Activated CD8-positive, alpha-beta memory T cell treated with anti-CD3 and anti-CD28 coated beads, Interleukin-2, amount 10 ng/mL, durations not matched to agents 7 days and 5 days (primary cell): Measurements from ENCODE around the gene CARS2. TPM values are rescaled to one million over a fixed set of nuclear protein-coding genes. Genes with fewer than 3 reads are reported as not detected.
"Not testable (repeated sequence)": the region's sequence is repeated elsewhere in the genome, so short reads cannot be mapped to it uniquely, and the experiment has no call there.

Experiments
- ATAC-seq: fragments of 150-1000 bp; cut with Tn5 transposase; one replicate; pipeline ENCODE4 v1.10.0; 2021; ENCODE audit warnings: moderate library complexity
- CTCF ChIA-PET: fragments of 350-600 bp; sonication (Branson Sonifier 250); formaldehyde crosslinking; loops from one replicate; lab custom pipeline; 2021; ENCODE audit warnings: antibody characterized with exemption; lab: Charles Lee
- DNase-seq: peaks from one replicate; pipeline ENCODE4 v3.0.0-alpha.2; 2020
- H3K27ac Mint-ChIP-seq: one replicate; pipeline ENCODE4 v1.8.0; 2021; ENCODE audit warnings: mild to moderate bottlenecking, mixed read lengths
- H3K27me3 Mint-ChIP-seq: one replicate; pipeline ENCODE4 v1.8.0; 2021; ENCODE audit warnings: mixed read lengths
- H3K36me3 Mint-ChIP-seq: one replicate; pipeline ENCODE4 v1.8.0; 2021; ENCODE audit warnings: mild to moderate bottlenecking, mixed read lengths
- H3K4me1 Mint-ChIP-seq: one replicate; pipeline ENCODE4 v1.8.0; 2021; ENCODE audit warnings: mixed read lengths
- H3K4me3 Mint-ChIP-seq: one replicate; pipeline ENCODE4 v1.8.0; 2021; ENCODE audit warnings: mild to moderate bottlenecking, moderate library complexity, mixed read lengths
- H3K9me3 Mint-ChIP-seq: one replicate; pipeline ENCODE4 v1.8.0; 2022; ENCODE audit warnings: low read depth, mixed read lengths
- total RNA-seq, 2 experiments: library from RNA; stranded (reverse); gene quantifications; one replicate each; pipeline ENCODE4 v1.2.3, GENCODE V29; 2021

CARS2 gene
- total RNA-seq, 2 experiments from 2014 or later = 72.0 to 75.9 TPM

DNA sequence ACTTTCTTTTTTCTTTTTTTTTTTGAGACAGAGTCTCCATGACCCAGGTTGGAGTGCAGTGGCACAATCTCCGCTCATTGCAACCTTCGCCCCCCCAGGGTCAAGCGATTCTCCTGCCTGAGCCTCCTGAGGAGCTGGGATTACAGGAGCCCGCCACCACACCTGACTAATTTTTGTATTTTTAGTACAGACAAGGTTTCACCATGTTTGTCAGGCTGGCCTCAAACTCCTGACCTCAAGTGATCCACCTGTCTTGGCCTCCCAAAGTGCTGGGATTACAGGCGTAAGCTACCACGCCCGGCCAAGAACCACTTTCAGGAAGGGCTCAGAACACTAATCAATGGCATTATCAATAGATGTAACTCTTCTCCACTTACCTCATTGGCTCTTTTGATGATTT lies 4.9 kb downstream of the CARS2 start:
- H3K27ac Mint-ChIP-seq, H3K9me3 Mint-ChIP-seq, CTCF ChIA-PET, H3K4me3 Mint-ChIP-seq, DNase-seq, H3K27me3 Mint-ChIP-seq, ATAC-seq: not testable (repeated sequence)
- peaks cover 61% of the 10 kb centered on the region for H3K4me1 Mint-ChIP-seq
- peaks cover 39% of the 10 kb centered on the region for H3K36me3 Mint-ChIP-seq

DNA sequence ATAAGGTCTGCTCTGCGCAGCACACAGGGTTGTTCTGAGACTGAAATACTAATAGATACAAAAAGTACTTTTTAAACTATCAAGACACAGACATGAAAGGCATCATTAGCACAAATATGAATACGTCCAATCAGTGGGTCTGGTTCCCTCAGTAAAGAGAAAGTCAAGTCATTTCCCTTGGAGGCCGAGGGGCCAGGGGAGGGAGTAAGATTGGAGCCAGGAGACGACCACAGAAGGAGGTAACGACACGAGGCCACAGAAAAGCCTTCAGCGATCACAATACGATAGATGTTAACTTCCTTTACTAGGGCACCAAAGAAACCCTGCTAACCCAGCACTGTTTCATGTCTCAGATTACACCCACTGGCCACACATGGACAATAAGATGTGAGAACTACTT lies 5.3 kb downstream of the CARS2 start:
- no peak overlapping the region for H3K4me3 Mint-ChIP-seq
- peaks cover 40% of the 10 kb centered on the region for H3K36me3 Mint-ChIP-seq
- H3K27ac Mint-ChIP-seq = no peak overlapping the region
- H3K27me3 Mint-ChIP-seq = no peaks in the 10 kb centered on the region
- DNase-seq (no peak), ATAC-seq (no peak)
- CTCF ChIA-PET = no interaction called here
- peaks cover 61% of the 10 kb centered on the region for H3K4me1 Mint-ChIP-seq
- no peaks in the 10 kb centered on the region for H3K9me3 Mint-ChIP-seq

DNA sequence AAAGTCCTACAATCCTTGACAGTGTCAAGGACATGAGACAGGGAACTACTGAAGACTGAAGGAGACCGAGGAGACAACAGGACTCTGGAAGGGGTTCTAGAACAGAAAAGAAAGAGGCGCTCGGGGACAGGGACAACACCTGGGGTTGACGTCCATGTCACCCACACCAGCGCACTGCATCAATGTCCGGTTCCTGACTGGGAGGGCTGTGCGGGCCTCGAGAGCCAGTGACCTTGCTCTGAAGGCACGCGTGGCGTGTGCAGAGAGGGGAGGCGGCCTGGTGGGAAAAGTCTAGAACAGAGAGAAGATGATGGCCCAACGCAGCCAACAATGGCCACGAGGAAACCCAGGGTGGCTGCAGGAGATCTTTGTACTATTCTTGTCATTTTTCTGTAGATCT lies 5.7 kb downstream of the CARS2 start:
- no peak overlapping the region for H3K4me3 Mint-ChIP-seq
- DNase-seq (no peak), ATAC-seq (no peak)
- H3K9me3 Mint-ChIP-seq = no peaks in the 10 kb centered on the region
- peaks cover 42% of the 10 kb centered on the region for H3K36me3 Mint-ChIP-seq
- H3K27me3 Mint-ChIP-seq = no peaks in the 10 kb centered on the region
- CTCF ChIA-PET = no interaction called here
- peaks cover 59% of the 10 kb centered on the region for H3K4me1 Mint-ChIP-seq
- H3K27ac Mint-ChIP-seq = no peak overlapping the region

DNA sequence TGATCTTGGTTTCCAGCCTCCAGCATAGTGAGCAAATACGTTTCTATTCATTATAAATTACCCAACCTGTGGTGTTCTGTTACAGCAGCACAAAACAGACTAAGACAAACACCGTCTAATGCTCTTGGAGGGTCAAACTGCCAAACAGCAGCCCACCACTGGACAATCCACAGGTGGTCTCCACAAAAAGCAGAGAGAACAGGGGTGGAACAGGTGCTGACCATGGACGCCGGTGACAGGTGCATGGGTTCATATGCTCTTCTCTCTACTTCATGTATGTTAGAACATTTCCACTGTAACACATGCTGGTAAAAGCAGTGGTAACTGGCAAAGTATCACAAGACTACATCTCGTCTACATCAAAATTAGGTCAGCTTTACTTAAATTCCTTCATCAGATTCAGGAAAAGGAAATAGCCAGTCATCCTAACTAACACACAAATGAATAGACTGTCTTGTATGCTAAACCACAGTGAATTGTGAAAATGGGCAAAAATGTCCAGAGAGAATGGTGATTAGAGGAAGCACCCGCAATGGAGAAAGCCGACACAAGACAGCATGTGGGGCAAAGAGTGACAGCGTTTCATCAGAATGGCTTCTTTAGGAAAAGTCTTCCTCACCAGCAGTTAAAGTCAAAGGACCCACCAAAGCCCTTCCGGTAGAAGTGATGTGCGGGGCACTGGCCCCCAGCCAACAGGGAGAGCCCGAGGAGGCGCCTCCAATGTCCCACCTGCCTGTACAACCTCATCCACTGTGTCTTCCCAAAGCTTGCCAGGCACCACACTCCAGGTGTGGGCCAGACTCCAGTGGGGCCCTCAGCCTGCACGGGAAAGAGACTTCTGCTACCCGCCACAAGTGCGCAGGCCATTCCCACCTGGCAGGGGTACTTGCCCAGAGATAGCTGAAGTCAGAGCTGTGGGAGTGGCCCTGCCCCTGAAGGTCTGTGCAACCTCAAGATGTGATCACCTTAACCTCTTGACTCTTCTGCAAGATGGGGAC lies 6.5 kb downstream of the CARS2 start:
- ATAC-seq (no peak), DNase-seq (peak; percentile 29)
- Mint-ChIP-seq H3K27me3 (no peaks in the 10 kb centered on the region), H3K9me3 (no peaks in the 10 kb centered on the region), H3K4me1 (peaks cover 54% of the 10 kb centered on the region), H3K4me3 (no peak overlapping the region), H3K36me3 (peaks cover 45% of the 10 kb centered on the region), H3K27ac (peak overlapping the region; percentile 28)
- CTCF ChIA-PET = no interaction called here

DNA sequence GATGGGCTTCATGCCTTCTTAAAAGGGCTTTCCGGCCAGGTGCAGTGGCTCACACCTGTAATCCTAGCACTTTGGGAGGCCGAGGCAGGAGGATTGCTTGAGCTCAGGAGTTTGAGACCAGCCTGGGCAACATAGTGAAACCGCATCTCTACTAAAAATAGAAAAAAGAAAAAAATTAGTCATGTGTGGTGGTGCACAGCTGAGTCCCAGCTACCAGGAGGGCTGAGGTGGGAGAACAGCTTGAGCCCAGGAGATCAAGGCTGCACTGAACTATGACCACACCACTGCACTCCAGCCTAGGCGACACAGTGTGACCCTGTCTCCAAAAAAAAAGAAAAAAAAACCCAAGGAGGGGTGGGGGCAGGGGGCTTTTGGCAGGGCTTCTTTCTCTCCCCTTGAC lies 7.2 kb downstream of the CARS2 start:
- peak overlapping the region; percentile 28 for H3K27ac Mint-ChIP-seq

DNA sequence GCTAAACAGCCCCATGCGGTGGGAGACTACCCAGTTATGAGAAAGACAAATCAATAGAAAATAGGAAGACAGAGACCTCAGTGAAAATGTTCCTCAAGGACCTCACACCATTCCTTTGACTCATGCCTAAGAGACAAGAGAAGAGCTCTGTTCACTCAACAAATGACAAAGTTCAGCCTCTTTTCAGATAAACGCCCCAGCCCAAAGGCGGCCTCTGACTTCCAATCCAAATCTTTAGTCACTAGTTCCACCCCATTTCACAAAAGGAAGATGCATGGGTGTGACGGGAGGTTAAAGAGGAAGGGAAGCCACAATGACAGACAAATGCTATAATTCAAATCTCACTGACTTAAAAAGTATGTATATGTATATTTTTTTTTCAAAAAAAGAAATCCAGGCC lies 8.1 kb downstream of the CARS2 start:
- Mint-ChIP-seq H3K27me3 (no peaks in the 10 kb centered on the region), H3K4me3 (no peak overlapping the region), H3K27ac (peak overlapping the region; percentile 31), H3K9me3 (no peaks in the 10 kb centered on the region), H3K4me1 (peaks cover 43% of the 10 kb centered on the region), H3K36me3 (peaks cover 42% of the 10 kb centered on the region)
- ATAC-seq (no peak), DNase-seq (no peak)
- CTCF ChIA-PET = no interaction called here

More for the DNA sequence above, 7.2 kb downstream of the CARS2 start:
- Mint-ChIP-seq H3K4me3 (no peak overlapping the region), H3K27me3 (no peaks in the 10 kb centered on the region), H3K4me1 (peaks cover 50% of the 10 kb centered on the region), H3K36me3 (peaks cover 46% of the 10 kb centered on the region), H3K9me3 (no peaks in the 10 kb centered on the region)
- ATAC-seq (no peak), DNase-seq (peak; percentile 14)
- CTCF ChIA-PET = no interaction called here

DNA sequence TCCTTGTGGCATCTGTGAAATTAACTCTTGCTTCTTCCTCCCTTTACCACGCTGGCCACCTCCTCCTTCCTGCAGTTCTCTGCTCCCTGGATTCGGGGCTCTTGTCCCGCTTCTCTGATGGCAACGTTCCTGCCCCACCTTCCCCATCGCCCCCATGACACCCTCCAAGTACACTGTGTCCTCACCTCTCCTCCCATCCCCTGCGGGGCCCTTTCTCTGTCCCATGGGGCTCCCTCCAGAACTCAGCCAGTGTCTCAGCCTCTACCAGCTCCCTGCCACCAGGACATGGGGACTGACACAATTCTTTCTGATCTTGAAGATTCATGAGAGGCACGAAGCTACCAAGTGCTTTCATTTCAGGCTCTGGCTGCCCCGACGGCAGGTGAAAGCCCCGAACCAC lies 9.1 kb downstream of the CARS2 start:
- Mint-ChIP-seq H3K27ac (no peak overlapping the region), H3K4me1 (peaks cover 38% of the 10 kb centered on the region), H3K9me3 (no peaks in the 10 kb centered on the region), H3K27me3 (no peaks in the 10 kb centered on the region), H3K36me3 (peaks cover 41% of the 10 kb centered on the region), H3K4me3 (no peak overlapping the region)
- ATAC-seq (no peak), DNase-seq (peak; percentile 22)
- CTCF ChIA-PET = no interaction called here

DNA sequence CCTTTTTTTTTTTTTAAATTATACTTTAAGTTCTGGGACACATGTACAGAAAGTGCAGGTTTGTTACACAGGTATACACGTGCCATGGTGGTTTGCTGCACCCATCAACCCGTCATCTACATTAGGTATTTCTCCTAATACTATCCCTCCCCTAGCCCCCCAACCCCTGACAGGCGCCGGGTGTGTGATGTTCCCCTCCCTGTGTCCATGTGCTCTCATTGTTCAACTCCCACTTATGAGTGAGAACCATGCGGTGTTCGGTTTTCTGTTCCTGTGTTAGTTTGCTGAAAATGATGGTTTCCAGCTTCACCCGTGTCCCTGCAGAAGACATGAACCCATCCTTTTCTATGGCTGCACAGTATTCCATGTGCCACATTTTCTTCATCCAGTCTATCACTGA lies 10.1 kb downstream of the CARS2 start:
- H3K4me3 Mint-ChIP-seq, CTCF ChIA-PET, ATAC-seq, H3K27me3 Mint-ChIP-seq, H3K9me3 Mint-ChIP-seq, DNase-seq: not testable (repeated sequence)
- H3K4me1 Mint-ChIP-seq = peaks cover 33% of the 10 kb centered on the region
- peaks cover 37% of the 10 kb centered on the region for H3K36me3 Mint-ChIP-seq
- H3K27ac Mint-ChIP-seq = peak overlapping the region; percentile 28

DNA sequence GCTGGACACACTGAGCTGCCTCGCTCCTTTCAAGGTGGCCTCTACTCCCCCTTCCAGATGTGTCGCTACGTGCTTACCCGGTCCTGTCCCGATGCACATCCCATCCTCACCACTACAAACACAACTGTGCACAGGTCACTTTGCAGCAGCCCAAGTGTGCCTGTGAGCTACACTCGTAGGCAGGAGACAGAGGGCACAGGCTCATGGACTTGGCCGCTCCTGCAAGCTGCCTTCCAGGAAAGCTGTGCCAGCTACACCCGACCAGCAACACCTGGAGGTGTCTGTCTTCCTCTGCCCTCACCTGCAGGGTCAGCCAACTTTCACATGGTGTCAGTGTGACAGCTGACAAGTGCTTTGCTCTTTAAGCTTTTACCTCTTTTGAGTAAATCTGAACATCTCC lies 15.4 kb downstream of the CARS2 start:
- H3K36me3 Mint-ChIP-seq = peaks cover 17% of the 10 kb centered on the region
- no peak overlapping the region for H3K4me3 Mint-ChIP-seq
- peak; percentile 28 for DNase-seq
- H3K27ac Mint-ChIP-seq = no peak overlapping the region
- no peaks in the 10 kb centered on the region for H3K9me3 Mint-ChIP-seq
- ATAC-seq = no peak
- CTCF ChIA-PET = no interaction called here
- H3K27me3 Mint-ChIP-seq = no peaks in the 10 kb centered on the region
- no peaks in the 10 kb centered on the region for H3K4me1 Mint-ChIP-seq

DNA sequence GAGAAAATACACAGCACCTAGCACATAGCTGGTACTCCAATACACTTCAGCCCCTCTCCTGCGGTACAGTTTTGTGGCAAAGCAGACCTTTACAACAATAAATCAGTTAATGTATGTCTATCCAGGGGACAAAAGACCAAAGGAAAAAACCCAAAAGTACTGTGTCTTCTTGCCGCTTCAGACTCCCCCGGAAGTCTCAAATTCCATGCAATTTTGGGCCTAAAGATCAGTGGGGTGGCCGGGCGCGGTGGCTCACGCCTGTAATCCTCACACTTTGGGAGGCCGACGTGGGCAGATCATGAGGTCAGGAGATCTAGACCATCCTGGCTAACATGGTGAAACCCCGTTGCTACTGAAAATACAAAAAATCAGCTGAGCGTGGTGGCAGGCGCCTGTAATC lies 16.2 kb downstream of the CARS2 start:
- no peak overlapping the region for H3K4me3 Mint-ChIP-seq
- H3K27me3 Mint-ChIP-seq = no peaks in the 10 kb centered on the region
- H3K4me1 Mint-ChIP-seq = no peaks in the 10 kb centered on the region
- ATAC-seq (no peak), DNase-seq (peak; percentile 7)
- peaks cover 16% of the 10 kb centered on the region for H3K36me3 Mint-ChIP-seq
- no peaks in the 10 kb centered on the region for H3K9me3 Mint-ChIP-seq
- CTCF ChIA-PET = no interaction called here
- H3K27ac Mint-ChIP-seq = no peak overlapping the region

DNA sequence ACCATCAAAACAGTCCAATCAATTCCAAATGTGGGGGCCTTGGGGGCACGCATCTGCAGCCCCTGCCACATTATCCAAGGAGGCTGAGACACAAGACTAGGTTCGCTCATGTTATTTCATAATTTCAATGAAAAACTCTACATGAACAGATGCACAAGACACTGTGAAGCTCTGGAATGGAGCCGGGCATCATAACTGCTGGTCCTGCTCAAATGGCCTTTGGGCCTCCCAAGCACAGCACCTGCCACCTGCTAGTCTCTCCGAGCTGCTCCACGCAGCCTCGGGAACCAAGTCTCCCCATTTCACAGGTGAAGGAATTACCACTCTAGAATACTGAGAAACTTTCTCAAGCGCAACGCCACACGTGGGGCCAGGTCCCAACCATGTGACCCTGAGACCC lies 16.9 kb downstream of the CARS2 start:
- no peaks in the 10 kb centered on the region for H3K4me1 Mint-ChIP-seq
- DNase-seq = peak; percentile 32
- ATAC-seq = no peak
- peaks cover 13% of the 10 kb centered on the region for H3K36me3 Mint-ChIP-seq
- no peak overlapping the region for H3K27ac Mint-ChIP-seq
- no peaks in the 10 kb centered on the region for H3K9me3 Mint-ChIP-seq
- no peaks in the 10 kb centered on the region for H3K27me3 Mint-ChIP-seq
- H3K4me3 Mint-ChIP-seq = no peak overlapping the region
- CTCF ChIA-PET = no interaction called here

DNA sequence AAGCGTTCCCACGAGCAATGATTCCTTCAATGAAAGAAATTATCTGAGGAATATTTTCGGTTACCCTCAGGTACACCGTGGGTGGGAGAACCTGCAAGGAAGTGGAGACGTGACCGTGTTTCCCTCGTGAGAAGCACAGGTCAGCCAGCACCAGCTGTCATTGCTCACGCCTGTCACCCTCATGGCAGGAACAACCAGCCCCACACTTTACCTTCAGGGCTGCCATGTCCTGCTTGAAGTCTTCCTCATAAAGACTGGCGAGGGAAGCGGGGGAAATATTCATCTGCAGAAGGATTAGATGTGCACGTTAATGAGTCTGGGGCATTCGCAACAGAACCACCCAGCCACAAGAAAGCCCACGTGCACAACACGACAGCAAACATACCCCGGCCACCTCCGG lies 18.2 kb downstream of the CARS2 start:
- Mint-ChIP-seq H3K27me3 (no peaks in the 10 kb centered on the region), H3K27ac (no peak overlapping the region), H3K9me3 (no peaks in the 10 kb centered on the region), H3K4me1 (no peaks in the 10 kb centered on the region), H3K36me3 (peaks cover 13% of the 10 kb centered on the region), H3K4me3 (no peak overlapping the region)
- no peak for ATAC-seq
- DNase-seq = peak; percentile 29
- CTCF ChIA-PET = no interaction called here

DNA sequence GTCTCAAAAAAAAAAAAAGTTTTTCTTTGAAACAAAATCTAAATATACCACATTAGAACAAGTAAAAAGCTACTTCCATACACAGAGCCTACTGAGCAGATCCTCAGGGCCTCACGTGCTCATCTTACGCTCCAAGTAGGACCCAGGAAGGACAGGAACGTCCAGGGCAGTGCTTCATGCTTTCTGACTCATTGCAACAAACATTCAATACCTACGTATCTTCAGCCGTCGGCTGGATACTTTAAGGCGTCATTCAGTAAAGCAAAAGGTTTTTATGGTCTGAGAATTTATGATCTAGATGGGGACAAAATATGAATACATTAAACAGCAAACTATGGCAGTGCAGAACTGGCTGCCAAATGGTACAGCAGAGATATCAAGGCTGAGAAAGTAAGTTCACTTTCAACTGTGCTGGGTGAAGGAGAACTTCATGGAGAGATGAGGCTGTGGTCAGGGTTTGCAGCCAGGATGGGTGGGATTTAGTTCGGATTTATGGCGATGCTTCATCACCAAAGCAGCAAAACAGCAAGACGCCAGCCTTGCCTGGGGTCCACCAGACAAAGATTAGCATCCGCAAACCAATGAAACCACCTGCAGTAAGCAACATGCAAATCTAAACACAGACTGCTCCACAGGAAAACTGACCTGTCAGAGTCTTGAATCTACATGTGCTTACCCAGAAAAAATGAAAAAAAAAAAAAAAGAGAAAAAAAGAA lies 20.5 kb downstream of the CARS2 start:
- Mint-ChIP-seq H3K27me3 (no peaks in the 10 kb centered on the region), H3K9me3 (no peaks in the 10 kb centered on the region), H3K27ac (no peak overlapping the region), H3K36me3 (peaks cover 20% of the 10 kb centered on the region), H3K4me3 (no peak overlapping the region), H3K4me1 (no peaks in the 10 kb centered on the region)
- peak; percentile 22 for DNase-seq
- CTCF ChIA-PET = interaction anchor here (0.5 kb wide), 1 partner anchor 71 kb away, joined by 3 read pairs; no protein-coding TSS in a partner anchor
- no peak for ATAC-seq
